Activated CD4-positive, alpha-beta memory T cell treated with anti-CD3 and anti-CD28 coated beads, Interleukin-2, amount 10 ng/mL, durations not matched to agents 7 days and 5 days (primary cell): ENCODE data around the gene SETD7. TPM values are rescaled to one million over a fixed set of nuclear protein-coding genes. Genes with fewer than 3 reads are reported as not detected.

Source experiments
- CTCF ChIA-PET: fragments of 350-600 bp; sonication (Branson Sonifier 250); formaldehyde crosslinking; loops from one replicate; lab custom pipeline; 2021; ENCODE audit warnings: antibody characterized with exemption, inconsistent platforms; lab: Charles Lee
- POLR2A ChIA-PET: fragments of 350-600 bp; sonication (Branson Sonifier 250); formaldehyde crosslinking; loops from one replicate; lab custom pipeline; 2021; ENCODE audit warnings: antibody characterized with exemption; lab: Charles Lee
- DNase-seq: peaks from one replicate; pipeline ENCODE4 v3.0.0-alpha.2; 2020
- H3K27ac Mint-ChIP-seq: one replicate; pipeline ENCODE4 v1.8.0; 2021; ENCODE audit warnings: mild to moderate bottlenecking, mixed read lengths
- H3K27me3 Mint-ChIP-seq: one replicate; pipeline ENCODE4 v1.8.0; 2021; ENCODE audit warnings: mixed read lengths
- H3K36me3 Mint-ChIP-seq: one replicate; pipeline ENCODE4 v1.8.0; 2021; ENCODE audit warnings: low read depth, mixed read lengths
- H3K4me1 Mint-ChIP-seq: one replicate; pipeline ENCODE4 v1.8.0; 2021; ENCODE audit warnings: mixed read lengths
- H3K4me3 Mint-ChIP-seq: one replicate; pipeline ENCODE4 v1.8.0; 2021; ENCODE audit warnings: mild to moderate bottlenecking, mixed read lengths
- H3K9me3 Mint-ChIP-seq: one replicate; pipeline ENCODE4 v1.8.0; 2021; ENCODE audit warnings: mixed read lengths
- total RNA-seq, 2 experiments: library from RNA; stranded (reverse); gene quantifications; one replicate each; pipeline ENCODE4 v1.2.3, GENCODE V29; 2021

The SETD7 gene
- total RNA-seq, 2 experiments from 2014 or later, result 16.0 to 17.7 TPM

- H3K4me3 Mint-ChIP-seq, result peak overlapping the region; percentile 98
- H3K4me1 Mint-ChIP-seq, result peaks cover 60% of the 10 kb centered on the region
- no peaks in the 10 kb centered on the region for H3K9me3 Mint-ChIP-seq
- no peaks in the 10 kb centered on the region for H3K27me3 Mint-ChIP-seq
- CTCF ChIA-PET, result interaction anchor here (0.8 to 5.0 kb wide), 7 partner anchors 22 to 259 kb away, joined by 3 to 22 read pairs (median 4); no protein-coding TSS in a partner anchor
- H3K27ac Mint-ChIP-seq, result peak overlapping the region; percentile 94
- POLR2A ChIA-PET, result interaction anchor here (1.0 to 3.4 kb wide), 8 partner anchors 9 to 377 kb away, joined by 3 to 31 read pairs (median 4); partner anchors contain the start of genes NAA15, NDUFC1 and RAB33B
- H3K36me3 Mint-ChIP-seq, result peaks cover 9% of the 10 kb centered on the region
- peak; percentile 85 for DNase-seq
Measured at GRCh38 chr4:139554893-139555704, 920 bp downstream of the SETD7 start.

GRCh38 chr4:139554642-139554892, 1.5 kb downstream of the SETD7 start:
- Mint-ChIP-seq H3K4me1 (peaks cover 55% of the 10 kb centered on the region), H3K27me3 (no peaks in the 10 kb centered on the region), H3K9me3 (no peaks in the 10 kb centered on the region), H3K27ac (peak overlapping the region; percentile 94), H3K36me3 (peaks cover 9% of the 10 kb centered on the region), H3K4me3 (peak overlapping the region; percentile 98)
- DNase-seq, result no peak
- ChIA-PET CTCF (interaction anchor here (0.6 to 5.0 kb wide), 7 partner anchors 11 to 259 kb away, joined by 3 to 22 read pairs (median 4); no protein-coding TSS in a partner anchor), POLR2A (interaction anchor here (1.0 to 3.4 kb wide), 6 partner anchors 8 to 254 kb away, joined by 3 to 31 read pairs (median 4); partner anchors contain the start of genes NAA15 and RAB33B)

- H3K4me3 Mint-ChIP-seq, result peak overlapping the region; percentile 98
- peaks cover 51% of the 10 kb centered on the region for H3K4me1 Mint-ChIP-seq
- peak overlapping the region; percentile 94 for H3K27ac Mint-ChIP-seq
- no peaks in the 10 kb centered on the region for H3K9me3 Mint-ChIP-seq
- POLR2A ChIA-PET, result interaction anchor here (0.9 to 3.4 kb wide), 8 partner anchors 8 to 253 kb away, joined by 3 to 31 read pairs (median 4); partner anchors contain the start of genes NAA15 and RAB33B
- no peak for DNase-seq
- peaks cover 9% of the 10 kb centered on the region for H3K36me3 Mint-ChIP-seq
- H3K27me3 Mint-ChIP-seq, result no peaks in the 10 kb centered on the region
- CTCF ChIA-PET, result interaction anchor here (0.6 to 5.0 kb wide), 8 partner anchors 10 to 258 kb away, joined by 3 to 22 read pairs (median 4); no protein-coding TSS in a partner anchor
Measured at GRCh38 chr4:139553751-139554641, 2.0 kb downstream of the SETD7 start.

DNA sequence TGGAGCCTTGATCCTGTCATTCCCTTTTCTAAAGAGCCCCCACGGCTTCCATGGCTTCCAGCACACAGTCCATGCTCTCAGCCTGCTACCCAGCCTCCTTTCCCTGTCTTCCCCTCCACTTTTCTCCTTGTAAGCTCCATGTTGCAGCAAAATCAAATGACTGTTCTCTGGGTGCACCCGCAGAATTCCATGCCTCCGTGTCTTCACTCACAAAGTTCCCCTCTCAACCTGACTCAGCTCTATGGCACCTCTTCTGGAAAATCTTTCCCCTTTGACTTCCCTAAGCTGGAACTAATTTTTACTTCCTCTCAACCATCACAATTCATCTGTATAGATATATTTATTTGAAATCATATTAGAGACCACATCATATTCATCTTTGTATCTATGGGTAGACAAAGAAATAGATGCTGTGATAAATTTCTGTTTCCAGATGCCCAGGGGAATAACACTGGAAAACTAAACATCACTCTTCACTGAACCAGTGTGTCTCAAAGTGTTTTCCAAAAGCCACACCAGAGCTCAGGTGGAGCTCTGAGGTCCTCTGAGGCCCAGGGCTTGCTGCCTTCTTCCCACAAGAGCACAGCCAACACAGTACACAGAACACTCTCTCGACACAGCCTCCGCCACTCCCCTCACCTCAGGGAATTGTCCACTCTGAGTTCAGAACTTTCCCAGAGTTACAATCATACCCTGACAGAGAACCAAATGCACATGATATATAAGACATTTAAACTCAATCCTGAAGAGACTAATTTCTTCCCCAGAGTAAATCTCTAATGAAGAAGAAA, 3.3 kb downstream of the SETD7 start:
- H3K36me3 Mint-ChIP-seq, result peaks cover 9% of the 10 kb centered on the region
- ChIA-PET CTCF (interaction anchor here (1.4 to 1.6 kb wide), 2 partner anchors 22 to 53 kb away, joined by 3 to 9 read pairs; no protein-coding TSS in a partner anchor), POLR2A (interaction anchor here (1.1 to 1.4 kb wide), 2 partner anchors 8 to 11 kb away, joined by 4 read pairs; no protein-coding TSS in a partner anchor)
- H3K9me3 Mint-ChIP-seq, result no peaks in the 10 kb centered on the region
- DNase-seq, result no peak
- H3K27ac Mint-ChIP-seq, result no peak overlapping the region
- peaks cover 38% of the 10 kb centered on the region for H3K4me1 Mint-ChIP-seq
- no peaks in the 10 kb centered on the region for H3K27me3 Mint-ChIP-seq
- H3K4me3 Mint-ChIP-seq, result no peak overlapping the region

- CTCF ChIA-PET, result no interaction called here
- no peak overlapping the region for H3K4me3 Mint-ChIP-seq
- no peaks in the 10 kb centered on the region for H3K27me3 Mint-ChIP-seq
- H3K36me3 Mint-ChIP-seq, result peaks cover 13% of the 10 kb centered on the region
- no peak for DNase-seq
- peaks cover 30% of the 10 kb centered on the region for H3K4me1 Mint-ChIP-seq
- POLR2A ChIA-PET, result no interaction called here
- no peak overlapping the region for H3K27ac Mint-ChIP-seq
- no peaks in the 10 kb centered on the region for H3K9me3 Mint-ChIP-seq
Measured at GRCh38 chr4:139550724-139551429, 5.1 kb downstream of the SETD7 start.

DNA sequence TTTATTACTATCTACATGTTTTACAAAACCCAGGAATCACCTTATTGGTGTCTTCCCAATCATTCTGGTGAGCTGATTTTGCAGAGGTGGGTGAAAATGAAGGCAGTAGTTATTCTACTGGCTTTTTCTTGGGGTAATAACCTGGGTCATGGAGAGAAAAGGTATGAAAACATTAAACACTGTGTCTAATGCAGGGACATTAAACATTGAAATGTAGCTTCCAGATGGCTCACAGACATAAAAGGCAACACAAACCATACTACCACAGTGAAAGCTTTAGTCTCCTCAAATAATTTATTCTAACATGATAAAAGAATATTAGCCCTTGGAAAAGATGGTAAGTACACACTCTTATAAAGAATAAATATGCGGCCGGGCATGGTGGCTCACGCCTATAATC, 8.0 kb downstream of the SETD7 start:
- peaks cover 9% of the 10 kb centered on the region for H3K4me1 Mint-ChIP-seq
- DNase-seq, result no peak
- H3K27ac Mint-ChIP-seq, result no peak overlapping the region
- H3K4me3 Mint-ChIP-seq, result no peak overlapping the region
- peaks cover 16% of the 10 kb centered on the region for H3K36me3 Mint-ChIP-seq
- H3K27me3 Mint-ChIP-seq, result no peaks in the 10 kb centered on the region
- POLR2A ChIA-PET, result interaction anchor here (1.2 kb wide), 1 partner anchor 9 kb away, joined by 5 read pairs; the partner anchor contains the start of gene SETD7
- H3K9me3 Mint-ChIP-seq, result no peaks in the 10 kb centered on the region
- CTCF ChIA-PET, result interaction anchor here (1.3 to 2.0 kb wide), 2 partner anchors 14 to 517 kb away, joined by 3 to 4 read pairs; no protein-coding TSS in a partner anchor

DNA sequence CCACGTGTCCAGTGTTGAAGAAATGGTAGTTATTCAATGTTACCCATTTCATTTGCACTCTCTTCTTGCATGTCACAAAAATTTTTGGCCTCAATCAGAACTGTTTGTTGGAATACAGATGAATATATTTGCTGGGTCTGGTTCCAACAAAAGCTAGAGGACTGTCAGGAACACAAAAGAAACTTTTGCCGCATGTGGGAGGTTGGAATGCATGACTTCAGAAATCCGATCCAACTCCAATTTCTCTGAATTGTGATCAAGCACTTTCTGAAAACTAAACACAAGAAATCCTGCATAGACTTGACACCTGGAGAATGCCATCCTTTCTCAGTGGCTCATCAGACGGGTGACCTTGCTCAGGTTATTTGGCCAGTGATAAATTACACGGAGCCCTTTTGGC, 15.4 kb downstream of the SETD7 start:
- ChIA-PET POLR2A (interaction anchor here (3.1 kb wide), 1 partner anchor 15 kb away, joined by 14 read pairs; the partner anchor contains the start of gene SETD7), CTCF (interaction anchor here (1.0 kb wide), 1 partner anchor 117 kb away, joined by 3 read pairs; no protein-coding TSS in a partner anchor)
- Mint-ChIP-seq H3K27ac (no peak overlapping the region), H3K9me3 (no peaks in the 10 kb centered on the region), H3K4me3 (no peak overlapping the region), H3K36me3 (peaks cover 24% of the 10 kb centered on the region), H3K27me3 (no peaks in the 10 kb centered on the region), H3K4me1 (no peaks in the 10 kb centered on the region)
- no peak for DNase-seq

- ChIA-PET CTCF (interaction anchor here (1.0 kb wide), 1 partner anchor 117 kb away, joined by 3 read pairs; no protein-coding TSS in a partner anchor), POLR2A (interaction anchor here (3.1 kb wide), 1 partner anchor 16 kb away, joined by 14 read pairs; the partner anchor contains the start of gene SETD7)
- Mint-ChIP-seq H3K27ac (no peak overlapping the region), H3K36me3 (peaks cover 24% of the 10 kb centered on the region), H3K9me3 (no peaks in the 10 kb centered on the region), H3K4me1 (no peaks in the 10 kb centered on the region), H3K27me3 (no peaks in the 10 kb centered on the region), H3K4me3 (no peak overlapping the region)
- DNase-seq, result no peak
Measured at GRCh38 chr4:139540161-139540560, 15.9 kb downstream of the SETD7 start.

DNA sequence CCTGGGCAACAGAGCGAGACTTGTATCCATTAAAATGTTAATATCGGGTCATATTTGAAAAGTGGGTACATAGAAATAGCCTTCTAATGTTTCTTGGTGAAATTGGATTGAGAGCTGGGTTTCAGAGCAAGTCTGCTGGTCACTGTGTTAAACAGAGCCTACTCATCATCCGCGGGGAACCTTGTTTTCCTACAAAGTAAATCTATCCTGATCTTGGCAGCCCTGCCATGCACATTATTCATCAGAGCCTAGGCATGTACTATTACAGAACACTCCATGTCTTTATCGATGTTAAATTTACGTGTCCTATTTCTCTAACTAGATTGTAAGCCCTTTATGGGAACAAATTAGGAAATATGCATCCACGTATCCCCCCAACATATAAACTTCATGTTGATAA, 18.7 kb downstream of the SETD7 start:
- Mint-ChIP-seq H3K4me1 (no peaks in the 10 kb centered on the region), H3K27me3 (no peaks in the 10 kb centered on the region), H3K4me3 (no peak overlapping the region), H3K27ac (no peak overlapping the region), H3K9me3 (no peaks in the 10 kb centered on the region), H3K36me3 (peaks cover 17% of the 10 kb centered on the region)
- POLR2A ChIA-PET, result no interaction called here
- CTCF ChIA-PET, result interaction anchor here (1.2 kb wide), 1 partner anchor 121 kb away, joined by 3 read pairs; no protein-coding TSS in a partner anchor
- DNase-seq, result no peak

GRCh38 chr4:139535871-139536234, 20.2 kb downstream of the SETD7 start:
- DNase-seq, result no peak
- Mint-ChIP-seq H3K4me3 (no peak overlapping the region), H3K4me1 (peaks cover under 1% of the 10 kb centered on the region), H3K36me3 (peaks cover 13% of the 10 kb centered on the region), H3K9me3 (no peaks in the 10 kb centered on the region), H3K27me3 (no peaks in the 10 kb centered on the region), H3K27ac (no peak overlapping the region)
- CTCF ChIA-PET, result no interaction called here
- POLR2A ChIA-PET, result no interaction called here

GRCh38 chr4:139535228-139535870, 20.7 kb downstream of the SETD7 start:
- Mint-ChIP-seq H3K27ac (no peak overlapping the region), H3K4me3 (no peak overlapping the region), H3K36me3 (peaks cover 8% of the 10 kb centered on the region), H3K27me3 (no peaks in the 10 kb centered on the region), H3K9me3 (no peaks in the 10 kb centered on the region), H3K4me1 (peaks cover 2% of the 10 kb centered on the region)
- ChIA-PET POLR2A (no interaction called here), CTCF (interaction anchor here (1.3 kb wide), 1 partner anchor 23 kb away, joined by 4 read pairs; no protein-coding TSS in a partner anchor)
- DNase-seq, result no peak
